ENCODE results near the gene UGT1A3.
"Not testable (repeated sequence)": the region's sequence is repeated elsewhere in the genome, so short reads cannot be mapped to it uniquely, and the experiment has no call there.

UGT1A3 gene

GRCh38 chr2:233707940-233708644 lies 20.8 kb upstream of the UGT1A3 start:
- DNase-seq (ENCODE audit: low spot score), result no peak

DNA sequence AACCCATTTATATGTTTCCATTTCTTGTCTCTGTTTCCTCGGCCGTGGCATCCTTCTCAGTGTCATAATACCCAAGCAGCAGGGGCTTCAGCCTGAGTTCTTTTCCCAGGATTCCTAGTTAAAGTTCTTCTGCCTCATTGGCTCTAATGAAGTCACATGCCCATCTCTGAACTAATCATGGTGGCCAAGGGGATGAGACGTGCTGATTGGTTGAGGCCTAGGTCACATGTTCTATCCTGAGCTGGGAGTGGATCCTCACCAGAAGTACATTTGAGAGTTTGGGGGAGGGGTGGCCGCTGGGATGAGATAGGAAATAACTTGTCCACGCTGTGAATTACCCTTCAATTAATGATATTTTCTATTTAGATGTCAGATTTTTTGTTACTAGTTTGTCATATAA lies 19.9 kb upstream of the UGT1A3 start:
- no peak for DNase-seq (ENCODE audit: low spot score)

DNA sequence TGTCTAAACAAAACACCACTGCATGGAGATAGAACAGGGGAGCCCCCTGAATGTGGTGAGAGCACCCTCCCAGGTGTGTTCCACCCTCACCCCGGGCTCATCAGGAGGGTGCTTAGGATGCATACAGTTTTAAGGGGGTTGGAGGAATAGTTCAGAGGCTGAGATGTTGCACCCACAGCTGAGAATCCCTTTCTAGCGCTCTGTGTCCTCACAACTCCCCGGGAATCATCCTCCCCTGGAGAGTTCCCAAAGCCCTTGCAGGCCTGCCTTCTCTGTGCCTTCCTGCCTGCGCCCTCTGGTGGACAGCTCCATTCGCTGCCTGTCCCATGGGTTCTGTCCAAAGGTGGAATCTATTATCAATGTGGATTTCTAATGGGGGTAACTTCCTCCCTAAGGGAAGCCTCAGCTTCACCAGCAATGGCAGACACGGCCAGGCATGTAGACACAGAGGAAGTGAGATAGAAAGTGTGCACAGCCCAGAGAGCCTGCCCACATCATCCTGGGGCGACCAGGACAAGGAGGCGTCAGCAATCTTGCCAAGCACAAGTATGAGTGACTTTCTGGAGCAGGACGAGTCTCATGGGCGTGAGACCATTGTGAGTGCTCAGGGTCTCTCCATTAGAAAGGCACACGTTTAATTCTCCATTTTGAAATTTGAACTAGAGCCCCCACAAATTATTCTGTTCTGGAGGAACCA lies 17.4 kb upstream of the UGT1A3 start:
- DNase-seq (ENCODE audit: low spot score), result peak; percentile 79

GRCh38 chr2:233712611-233713261 lies 16.1 kb upstream of the UGT1A3 start, which contains the start of gene UGT1A5:
TSS of gene UGT1A5 (plus strand) at chr2:233712907. CDS start at chr2:233712992, 85 bp downstream.
- DNase-seq (ENCODE audit: low spot score), result no peak

DNA sequence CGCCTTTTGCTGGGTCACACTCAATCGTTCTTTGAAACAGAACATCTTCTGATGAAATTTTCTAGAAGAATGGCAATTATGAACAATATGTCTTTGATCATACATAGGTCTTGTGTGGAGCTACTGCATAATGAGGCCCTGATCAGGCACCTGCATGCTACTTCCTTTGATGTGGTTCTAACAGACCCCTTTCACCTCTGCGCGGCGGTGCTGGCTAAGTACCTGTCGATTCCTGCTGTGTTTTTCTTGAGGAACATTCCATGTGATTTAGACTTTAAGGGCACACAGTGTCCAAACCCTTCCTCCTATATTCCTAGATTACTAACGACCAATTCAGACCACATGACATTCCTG lies 15.6 kb upstream of the UGT1A3 start:
- no peak for DNase-seq (ENCODE audit: low spot score)

DNA sequence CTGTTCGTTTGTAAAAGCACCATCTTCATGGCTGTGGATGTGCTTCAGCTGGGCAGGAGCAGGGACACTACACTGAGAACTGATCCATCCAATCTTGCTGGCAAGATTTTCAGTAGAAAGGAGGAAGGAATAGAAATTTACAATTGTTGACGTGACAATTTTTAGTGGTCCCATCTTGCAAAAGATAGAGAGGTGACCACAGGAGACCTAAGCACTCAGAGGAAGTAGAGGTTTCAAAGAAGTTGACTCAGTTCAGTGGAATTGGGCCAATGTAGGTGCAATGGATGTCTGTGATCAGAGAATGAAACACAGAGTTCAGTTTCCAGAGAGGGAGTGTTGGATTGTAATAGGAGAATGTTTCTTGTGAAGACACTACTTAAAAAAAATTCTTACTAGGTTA lies 14.7 kb upstream of the UGT1A3 start:
- no peak for DNase-seq (ENCODE audit: low spot score)

DNA sequence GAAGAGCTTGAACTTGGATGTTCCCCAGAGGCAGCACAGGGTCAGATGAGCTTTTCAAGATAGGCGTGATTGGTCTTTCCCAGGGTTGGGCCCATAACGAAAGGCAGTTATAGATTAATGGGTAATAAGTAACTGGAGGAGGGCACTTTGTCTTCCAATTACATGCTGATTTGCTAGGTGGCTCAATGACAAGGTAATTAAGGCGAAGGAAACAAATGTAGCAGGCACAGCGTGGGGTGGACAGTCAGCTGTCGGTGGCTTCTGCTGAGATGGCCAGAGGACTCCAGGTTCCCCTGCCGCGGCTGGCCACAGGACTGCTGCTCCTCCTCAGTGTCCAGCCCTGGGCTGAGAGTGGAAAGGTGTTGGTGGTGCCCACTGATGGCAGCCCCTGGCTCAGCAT lies 10.3 kb upstream of the UGT1A3 start, which contains the start of gene UGT1A4:
Gene UGT1A4 (plus strand): TSS at position 185 of the 400 bp plus-strand sequence. CDS start 85 bp downstream, at position 270.
- no peak for DNase-seq (ENCODE audit: low spot score)

GRCh38 chr2:233736868-233737653 lies 8.2 kb downstream of the UGT1A3 start:
- not testable (repeated sequence) for DNase-seq (ENCODE audit: low spot score)

DNA sequence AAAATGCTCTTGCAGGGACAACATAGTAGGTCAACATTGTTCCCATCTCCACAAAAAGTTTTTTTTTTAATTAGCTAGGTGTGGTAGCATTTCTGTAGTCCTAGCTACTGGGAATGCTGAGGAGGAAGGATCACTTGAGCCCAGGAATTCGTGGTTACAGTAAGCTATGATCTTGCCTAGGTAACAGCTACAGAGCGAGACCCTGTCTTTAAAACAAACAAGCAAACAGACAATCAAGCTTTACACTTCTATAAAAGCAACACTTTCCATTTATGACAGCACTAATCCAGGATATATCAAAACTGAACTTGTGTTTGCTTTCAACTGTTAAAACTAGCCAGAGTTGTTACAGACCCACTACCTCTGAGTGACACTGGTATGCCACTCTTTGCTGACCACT lies 12.0 kb downstream of the UGT1A3 start:
- no peak for DNase-seq (ENCODE audit: low spot score)

GRCh38 chr2:233743464-233744259 lies 14.8 kb downstream of the UGT1A3 start:
- DNase-seq (ENCODE audit: low spot score), result no peak

DNA sequence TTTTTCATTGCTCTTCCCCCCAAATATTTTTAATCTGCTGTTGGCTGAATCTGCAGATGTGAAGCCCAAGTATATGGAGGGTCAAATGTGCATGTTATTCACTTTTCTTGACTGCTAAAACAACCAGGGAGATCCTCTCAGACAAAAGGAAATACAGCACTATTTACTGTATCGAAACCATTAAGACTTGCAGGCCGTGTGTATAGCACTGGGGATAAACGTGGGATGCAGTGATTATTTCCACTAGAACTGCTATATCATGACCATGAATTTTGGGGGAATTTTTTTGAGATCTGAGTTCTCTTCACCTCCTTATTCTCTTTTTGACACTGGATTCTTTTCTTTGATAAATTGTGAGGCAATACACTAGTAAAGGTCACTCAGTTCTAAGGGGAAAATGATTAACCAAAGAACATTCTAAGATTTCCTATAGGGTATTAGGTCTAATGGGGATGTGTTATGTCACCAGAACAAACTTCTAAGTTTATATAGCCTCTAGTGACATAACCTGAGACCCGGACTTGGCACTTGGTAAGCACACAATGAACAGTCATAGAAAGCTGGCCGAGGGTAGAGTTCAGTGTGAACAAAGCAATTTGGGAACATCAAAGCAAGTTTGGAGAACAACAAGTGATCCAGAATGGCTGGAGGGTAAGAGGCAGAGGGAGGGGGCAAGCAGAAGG lies 16.4 kb downstream of the UGT1A3 start:
- DNase-seq (ENCODE audit: low spot score), result no peak

DNA sequence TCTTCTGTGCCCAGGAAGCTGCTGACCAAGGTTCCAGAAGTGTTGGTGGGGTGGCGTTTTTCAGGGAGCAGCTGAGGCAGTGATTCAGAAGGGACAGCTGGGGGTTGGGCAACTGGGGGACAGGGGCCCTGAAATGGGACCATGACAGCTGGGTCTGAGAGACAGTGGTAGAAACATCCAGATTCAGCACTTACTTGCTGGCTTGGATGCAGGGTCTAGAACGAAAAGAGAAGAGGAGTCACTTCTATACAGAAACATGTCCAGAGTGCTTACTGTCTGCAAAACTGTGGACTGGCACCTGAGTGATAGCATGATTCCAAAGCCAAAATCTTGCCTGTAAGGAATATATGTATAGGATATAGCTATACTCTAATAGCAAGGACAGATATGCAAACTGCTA lies 17.0 kb downstream of the UGT1A3 start:
- DNase-seq (ENCODE audit: low spot score), result not testable (repeated sequence)

DNA sequence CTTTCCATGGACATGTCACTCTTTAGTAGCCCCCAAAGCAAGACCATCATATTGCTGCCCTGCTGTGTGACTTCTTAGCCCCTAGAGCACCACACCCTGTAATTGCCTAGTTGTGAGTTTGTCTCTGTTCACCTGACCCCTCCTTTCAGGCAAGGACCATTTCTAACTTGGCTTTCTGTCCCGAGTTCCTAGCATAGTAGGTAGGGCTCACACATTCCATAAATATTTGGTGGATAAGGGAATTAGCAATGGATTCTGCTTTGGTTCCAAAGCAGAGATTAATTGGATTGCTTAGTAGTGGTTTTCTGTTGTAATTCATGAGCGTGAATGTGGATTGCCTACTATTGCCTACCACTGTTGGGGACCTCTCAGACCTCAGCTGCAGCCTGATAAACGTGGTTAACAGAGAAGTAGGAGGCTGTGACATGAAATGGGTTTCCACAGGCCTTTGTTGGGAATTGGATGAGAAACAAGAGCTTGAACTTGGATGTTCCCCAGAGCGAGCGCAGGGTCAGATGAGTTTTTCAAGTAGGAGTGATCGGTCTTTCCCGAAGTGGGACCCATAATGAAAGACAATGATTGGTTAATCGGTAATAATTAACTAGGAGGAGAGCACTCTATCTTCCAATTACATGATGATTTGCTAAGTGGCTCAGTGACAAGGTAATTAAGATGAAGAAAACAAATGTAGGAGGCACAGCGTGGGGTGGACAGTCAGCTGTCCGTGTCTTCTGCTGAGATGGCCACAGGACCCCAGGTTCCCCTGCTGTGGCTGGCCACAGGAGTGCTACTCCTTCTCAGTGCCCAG lies 17.8 kb downstream of the UGT1A3 start:
- no peak for DNase-seq (ENCODE audit: low spot score)

- DNase-seq (ENCODE audit: low spot score), result no peak
Measured at GRCh38 chr2:233747283-233747544, 18.4 kb downstream of the UGT1A3 start.

- DNase-seq (ENCODE audit: low spot score), result not testable (repeated sequence)
Measured at GRCh38 chr2:233750689-233751088, 21.8 kb downstream of the UGT1A3 start.

DNA sequence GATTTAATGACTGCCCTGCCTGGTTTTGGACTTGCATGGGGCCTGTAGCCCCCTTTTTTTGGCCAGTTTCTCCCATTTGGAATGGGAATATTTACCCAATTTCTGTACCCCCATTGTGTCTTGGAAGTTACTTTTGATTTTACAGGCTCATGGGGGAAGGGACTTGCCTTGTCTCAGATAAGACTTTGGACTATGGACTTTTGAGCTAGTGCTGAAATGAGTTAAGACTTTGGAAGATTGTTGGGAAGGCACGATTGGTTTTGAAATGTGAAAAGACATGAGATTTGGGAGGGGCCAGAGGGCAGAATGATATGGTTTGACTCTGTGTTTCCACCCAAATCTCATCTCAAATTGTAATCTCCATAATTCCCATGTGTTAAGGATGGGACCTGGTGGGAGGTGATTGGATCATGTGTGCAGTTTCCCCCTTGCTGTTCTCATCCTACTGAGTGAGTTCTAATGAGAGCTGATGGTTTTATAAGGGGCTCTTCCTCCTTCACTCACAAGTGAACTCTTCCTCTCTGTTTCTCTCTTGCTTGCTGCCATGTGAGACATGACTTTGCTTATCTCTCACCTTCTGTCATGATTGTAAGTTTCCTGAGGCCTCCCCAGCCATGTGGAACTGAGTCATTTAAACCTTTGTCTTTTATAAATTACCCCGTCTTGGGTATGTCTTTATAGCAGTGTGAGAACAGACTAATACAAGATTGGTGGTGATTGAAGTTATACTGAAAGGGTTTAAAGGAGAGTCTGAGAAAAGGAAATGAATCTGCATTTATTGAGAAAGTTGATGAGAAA lies 22.6 kb downstream of the UGT1A3 start:
- not testable (repeated sequence) for DNase-seq (ENCODE audit: low spot score)

- no peak for DNase-seq (ENCODE audit: low spot score)
Measured at GRCh38 chr2:233754872-233755611, 26.2 kb downstream of the UGT1A3 start.

GRCh38 chr2:233756429-233757081 lies 27.7 kb downstream of the UGT1A3 start:
- no peak for DNase-seq (ENCODE audit: low spot score)

Data from AG08396 (cell line).